UCSD-AML1 (cell line): ENCODE data around the gene NKX1-2.

ENCODE experiments used
- DNase-seq: peaks from one replicate; lab custom pipeline; 2025; ENCODE audit not compliant: unreplicated experiment; lab: John Stamatoyannopoulos, UW

NKX1-2 gene

DNA sequence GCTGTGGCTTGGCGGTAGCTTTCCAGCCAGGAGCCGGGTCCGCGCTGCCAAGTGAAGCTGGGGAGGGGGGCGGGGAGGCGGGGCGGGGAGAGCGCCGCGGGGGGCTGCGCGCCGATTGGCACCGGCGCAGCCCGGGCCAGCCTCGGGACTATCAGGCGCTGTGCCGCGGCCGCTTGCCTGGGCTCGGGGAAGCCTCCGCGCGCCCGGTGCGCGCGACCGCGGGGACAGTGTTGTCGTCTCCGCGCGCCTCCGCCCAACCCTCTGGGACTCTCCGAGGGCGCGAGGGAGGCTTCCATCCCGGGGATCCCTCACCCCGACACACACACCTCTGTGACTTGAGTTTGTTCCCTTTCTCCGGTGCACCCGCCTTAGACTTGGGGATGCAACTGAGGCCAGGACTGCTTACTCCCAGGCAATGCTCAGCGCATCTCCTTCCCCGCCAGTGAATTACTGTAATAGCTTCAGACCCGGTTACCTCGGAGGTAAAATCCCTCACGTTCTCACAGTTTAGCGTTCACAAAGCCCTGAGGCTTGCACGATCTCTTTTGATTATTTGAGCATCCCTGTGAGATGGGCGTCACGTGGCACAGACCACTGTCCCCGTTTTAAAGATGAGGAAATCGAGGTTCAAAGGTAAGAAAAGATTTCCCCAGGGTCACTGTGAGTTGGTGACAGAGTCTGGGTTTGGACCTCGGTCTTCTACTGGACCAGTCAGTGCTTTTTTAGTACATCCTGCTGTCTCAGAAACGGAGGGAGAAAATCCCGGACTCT, at the start of gene NKX1-2:
Gene NKX1-2, minus strand, starts transcription at position 24 of the 771 bp plus-strand sequence. CDS start 92 bp downstream, outside the sequence.
- no peak for DNase-seq

DNA sequence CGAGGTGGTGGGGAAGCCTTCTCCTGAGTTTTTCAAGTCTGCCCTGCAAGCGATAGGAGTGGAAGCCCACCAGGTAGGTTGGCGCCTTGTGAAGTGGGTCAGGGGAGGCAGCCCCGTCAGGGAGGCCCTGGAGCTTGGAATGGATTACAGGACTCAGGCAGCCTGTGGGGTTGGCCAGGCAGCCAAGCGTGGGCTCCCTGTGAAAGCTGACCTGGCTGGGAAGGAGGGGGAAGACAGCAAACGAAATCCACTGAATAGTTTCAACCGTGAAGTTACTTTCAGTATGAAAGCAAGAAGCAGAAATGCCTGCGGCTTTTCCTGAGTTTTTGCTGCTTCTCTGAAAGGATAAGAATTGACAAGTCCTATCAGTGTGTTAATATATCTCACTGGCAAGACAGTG, 48.2 kb upstream of the NKX1-2 start:
- no peak for DNase-seq

DNA sequence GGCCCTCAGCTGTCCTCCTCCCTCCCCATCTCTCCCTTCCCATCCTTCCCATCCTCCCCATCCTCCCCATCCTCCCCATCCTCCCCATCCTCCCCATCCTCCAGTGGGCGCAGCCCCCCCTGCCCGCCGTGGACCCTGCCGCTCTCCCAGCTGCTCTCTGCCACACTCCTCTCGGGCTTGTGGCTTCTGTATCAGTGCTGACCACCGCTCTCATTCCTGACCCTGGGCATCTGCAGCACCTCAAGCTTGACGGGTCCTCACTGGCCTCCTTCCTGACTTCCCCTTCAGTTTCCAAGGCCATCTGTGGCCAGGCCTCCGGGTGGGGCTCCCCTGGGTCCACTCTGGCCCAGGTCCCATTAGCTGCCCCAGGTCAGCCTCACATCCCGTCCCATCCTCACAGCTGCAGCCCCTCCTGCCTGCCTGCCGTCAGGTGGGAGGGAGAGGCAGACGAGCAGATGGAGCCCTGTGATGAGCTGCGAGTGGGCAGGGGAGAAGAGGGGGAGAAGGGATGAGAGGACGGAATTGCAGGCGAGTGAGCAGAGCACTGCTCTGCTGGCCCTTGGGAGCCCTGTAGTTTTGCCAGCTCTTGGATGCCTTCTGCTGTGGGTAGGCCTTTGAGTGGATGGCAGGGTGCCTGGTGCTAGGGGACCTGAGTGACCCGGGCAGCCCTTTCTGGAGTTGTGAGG, 47.5 kb upstream of the NKX1-2 start:
- no peak for DNase-seq

DNA sequence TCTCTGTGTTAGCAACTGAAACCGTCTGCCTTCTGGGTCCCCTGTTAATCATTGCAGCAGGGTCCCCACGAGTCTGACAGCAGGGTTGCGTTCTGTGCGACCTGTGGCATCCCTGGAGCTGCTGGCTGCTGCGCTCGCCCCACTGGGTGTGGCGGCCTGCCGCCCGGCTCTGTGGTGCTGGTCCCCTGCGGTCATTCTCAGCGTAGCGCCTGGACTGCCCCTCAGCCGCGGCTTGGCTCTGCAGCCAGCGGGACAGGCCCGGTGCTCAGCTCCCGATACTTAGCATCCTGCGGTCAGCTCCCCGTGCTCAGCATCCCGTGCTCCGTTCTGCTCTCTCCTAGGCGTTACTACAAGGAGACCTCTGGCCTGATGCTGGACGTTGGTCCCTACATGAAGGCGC, 46.8 kb upstream of the NKX1-2 start:
- DNase-seq, result no peak

DNA sequence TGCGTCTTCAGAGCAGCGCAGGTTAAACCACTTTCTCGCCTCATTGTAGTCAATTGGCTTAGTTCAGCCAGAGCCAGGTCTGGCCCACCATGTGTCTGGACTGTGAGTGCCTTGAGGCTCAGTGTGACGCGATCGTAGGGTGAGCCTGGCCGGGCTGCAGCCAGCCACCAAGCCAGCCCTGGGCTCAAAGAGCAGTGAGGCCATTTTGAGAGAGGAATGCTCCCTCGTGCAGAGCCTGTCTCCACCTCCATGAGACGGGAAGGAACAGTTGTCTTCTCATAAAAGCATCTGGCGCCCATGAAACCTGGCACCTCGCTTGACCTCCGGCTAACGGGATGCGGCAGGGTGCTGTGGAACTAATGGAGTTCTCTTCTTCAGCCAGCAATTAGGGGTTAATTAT, 46.3 kb upstream of the NKX1-2 start:
- no peak for DNase-seq

DNA sequence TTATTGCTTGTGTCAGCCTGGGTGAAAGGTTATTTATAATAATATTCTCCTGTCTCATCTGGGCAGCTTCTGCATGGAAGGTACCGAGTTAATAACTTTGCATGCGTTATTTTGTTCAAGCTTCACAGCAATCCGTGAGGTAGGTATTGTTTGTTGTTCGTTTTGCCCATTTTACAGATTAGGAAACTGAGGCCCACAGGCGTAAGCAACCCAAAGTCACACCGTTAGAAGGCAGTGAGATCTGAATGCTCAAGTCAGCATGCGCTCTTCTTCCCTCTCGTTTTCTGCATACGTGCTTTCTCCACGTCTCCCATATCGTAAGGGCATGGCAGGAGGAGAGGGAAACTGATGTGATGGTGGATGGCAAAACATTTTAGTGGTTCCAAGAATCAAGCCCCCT, 45.9 kb upstream of the NKX1-2 start:
- no peak for DNase-seq

DNA sequence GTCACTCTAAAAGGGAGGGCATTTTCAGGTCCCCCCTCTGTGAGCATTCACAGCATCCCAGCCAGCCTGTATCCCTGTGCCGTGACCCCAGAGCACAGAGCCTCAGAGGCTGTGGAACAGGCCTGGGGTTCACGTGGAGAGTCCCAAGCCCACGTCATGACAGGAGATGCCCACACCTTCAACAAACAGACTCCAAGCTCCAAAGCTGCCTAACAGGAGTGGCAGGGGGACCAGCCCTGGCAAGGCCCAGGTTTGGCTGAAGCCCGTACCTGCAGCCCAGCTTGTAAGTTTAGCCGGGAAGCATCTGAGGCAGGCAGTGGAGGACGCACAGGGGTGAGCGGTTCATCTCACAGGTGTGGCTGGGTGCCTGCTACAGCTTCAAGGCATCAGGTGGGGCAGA, 45.3 kb upstream of the NKX1-2 start:
- DNase-seq, result no peak

DNA sequence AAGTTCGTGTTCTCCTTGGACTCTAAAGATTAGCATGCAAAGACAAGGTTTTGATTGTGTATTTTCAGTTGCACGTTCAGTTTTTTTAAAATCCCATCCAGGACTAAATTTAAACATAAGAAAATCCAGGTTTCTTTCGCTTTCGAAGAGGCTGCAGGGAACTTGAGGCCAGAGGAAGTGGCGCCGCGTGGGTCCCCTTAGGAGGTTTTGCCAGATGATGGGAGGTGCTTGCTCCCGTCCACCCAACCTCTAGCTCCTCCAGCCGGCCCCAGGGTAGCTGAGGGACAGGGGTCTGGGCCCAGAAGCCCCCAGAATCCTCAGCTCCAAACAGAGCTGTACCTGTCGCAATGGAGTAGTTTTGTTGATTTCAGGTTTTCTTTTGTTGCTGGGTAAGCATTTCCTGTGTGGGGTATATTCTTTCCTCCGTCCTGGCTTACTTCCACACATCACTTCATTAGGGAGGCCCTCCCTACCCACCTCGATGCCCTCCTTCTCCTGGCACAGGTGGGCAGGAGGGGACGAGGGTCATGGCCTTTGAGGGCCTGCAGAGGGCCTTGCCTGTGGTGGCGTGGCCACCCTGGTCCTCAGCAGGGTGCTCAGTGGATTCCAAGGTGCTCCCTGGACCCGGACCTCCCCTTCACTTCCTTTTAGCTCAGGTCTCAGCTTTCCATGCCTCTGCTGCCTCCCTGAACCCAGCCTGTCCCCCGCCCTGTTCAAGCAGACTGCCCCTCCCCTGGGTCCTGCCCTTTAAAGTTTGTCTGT, 44.4 kb upstream of the NKX1-2 start:
- DNase-seq, result no peak

DNA sequence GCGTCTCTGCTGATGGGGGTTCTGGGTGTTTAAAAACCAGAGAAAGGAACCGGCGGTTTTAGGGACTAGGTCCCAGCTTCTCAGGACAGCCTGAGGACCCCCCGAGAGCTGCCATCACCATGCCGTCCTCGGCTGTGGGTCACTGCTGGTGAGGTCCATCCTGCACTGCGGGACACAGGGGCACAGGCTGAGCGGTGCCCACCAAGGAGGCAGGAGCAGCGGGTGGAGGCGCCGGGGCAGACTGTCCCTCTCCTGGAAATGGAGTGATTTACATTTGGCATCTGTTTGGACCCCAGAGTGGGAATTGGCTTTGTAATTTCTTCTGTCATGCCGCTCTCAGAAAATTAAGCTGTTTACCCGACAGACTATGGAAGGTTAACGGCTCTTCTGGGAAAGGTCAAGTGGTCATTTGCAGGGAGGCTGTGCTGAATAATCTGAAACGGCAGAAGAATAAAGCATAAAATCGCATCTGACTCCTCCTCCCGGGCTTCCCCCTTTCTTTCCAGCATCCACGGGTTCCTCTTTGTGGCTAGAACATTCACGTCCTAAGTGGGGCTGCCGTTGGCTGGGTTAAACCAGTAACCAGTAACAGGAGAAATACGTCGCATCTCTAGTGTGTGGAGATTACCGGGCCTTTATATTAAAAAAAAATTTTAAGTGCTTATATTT, 43.5 kb upstream of the NKX1-2 start:
- no peak for DNase-seq

DNA sequence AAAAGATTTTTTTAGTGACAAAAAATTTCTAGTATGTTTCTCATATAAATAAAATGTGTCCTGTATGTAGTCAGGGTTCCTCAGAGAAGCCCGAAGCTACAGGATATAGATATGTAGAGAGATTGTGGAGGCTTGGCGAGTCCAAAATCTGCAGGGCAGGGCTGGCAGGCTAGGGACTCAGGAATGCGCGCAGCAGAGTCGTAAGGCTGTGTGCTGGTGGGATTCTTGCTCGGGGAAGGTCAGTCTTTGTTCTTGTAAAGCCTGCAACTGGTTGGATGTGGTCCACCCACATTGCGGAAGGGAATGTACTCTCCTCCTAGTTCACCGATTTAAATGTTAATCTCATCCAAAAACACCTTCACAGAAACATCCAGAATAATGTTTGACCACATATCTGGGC, 42.4 kb upstream of the NKX1-2 start:
- no peak for DNase-seq

DNA sequence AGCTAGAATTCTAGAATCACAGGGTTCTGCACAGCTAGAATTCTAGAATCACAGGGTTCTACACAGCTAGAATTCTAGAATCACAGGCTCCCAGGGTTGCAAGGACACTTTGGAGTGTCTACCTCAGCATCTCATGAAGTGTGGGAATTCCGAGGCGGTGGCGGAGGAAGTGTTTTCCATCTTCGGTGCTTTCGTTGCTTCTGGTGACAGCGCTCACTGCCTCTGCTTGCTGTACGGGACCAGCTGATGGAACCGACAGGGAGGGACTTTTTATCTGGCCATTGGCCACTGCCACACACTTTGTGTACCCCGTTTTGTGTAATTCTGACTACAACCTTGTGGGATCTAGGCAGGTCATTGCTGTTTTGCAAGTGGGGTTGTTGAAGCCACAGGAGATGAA, 41.3 kb upstream of the NKX1-2 start:
- no peak for DNase-seq

DNA sequence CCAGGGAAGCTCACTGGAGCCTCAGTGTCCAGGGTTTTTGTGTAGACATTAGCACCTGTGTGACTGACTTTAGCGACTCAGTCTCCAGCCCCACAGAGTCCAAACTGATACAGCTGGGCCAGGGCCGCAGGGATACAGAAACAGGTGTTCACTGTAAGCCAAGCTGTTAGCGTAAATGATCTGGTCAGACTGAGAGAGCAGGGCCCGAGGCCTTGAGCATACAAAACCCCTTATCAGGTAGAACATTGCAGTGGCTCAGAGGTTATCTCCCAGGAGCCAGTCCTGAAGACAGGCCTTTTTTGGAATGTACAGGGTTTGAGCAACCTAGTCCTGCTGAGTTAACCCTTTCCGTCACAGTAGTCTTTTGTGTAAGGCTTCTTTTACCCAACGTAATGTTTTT, 36.8 kb upstream of the NKX1-2 start:
- DNase-seq, result no peak

DNA sequence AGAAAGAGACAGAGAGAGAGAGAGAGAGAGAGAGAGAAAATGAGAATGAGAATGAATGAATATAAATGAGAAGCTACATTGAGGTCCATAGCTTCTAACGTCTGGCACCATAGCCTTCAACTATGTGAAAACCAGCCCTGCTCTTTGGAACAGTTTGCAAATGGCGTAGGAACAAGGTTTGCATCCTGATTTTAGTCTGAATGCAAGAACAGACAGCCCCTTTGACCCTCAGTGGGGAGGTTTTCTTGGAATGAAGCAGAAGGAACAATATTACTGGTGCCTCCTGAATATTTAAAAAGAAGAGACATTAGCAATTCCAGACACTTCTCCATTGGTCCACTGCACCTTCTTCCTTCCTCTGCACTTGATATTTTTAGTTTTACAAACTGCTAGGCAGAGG, 34.8 kb upstream of the NKX1-2 start:
- no peak for DNase-seq

DNA sequence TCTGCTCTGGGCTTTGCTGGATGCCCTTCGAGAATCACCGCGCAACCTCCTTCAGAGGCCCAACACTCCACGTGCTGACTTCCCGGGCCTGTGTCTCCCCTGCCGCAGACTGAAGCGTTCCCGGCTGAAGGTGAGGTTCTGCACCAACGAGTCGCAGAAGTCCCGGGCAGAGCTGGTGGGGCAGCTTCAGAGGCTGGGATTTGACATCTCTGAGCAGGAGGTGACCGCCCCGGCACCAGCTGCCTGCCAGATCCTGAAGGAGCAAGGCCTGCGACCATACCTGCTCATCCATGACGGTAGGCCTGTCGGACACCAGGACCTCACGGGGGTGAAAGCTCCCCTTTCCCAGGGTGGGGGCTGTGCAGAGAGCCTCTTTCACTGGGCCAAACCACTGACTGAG, 34.2 kb upstream of the NKX1-2 start:
- DNase-seq, result no peak

DNA sequence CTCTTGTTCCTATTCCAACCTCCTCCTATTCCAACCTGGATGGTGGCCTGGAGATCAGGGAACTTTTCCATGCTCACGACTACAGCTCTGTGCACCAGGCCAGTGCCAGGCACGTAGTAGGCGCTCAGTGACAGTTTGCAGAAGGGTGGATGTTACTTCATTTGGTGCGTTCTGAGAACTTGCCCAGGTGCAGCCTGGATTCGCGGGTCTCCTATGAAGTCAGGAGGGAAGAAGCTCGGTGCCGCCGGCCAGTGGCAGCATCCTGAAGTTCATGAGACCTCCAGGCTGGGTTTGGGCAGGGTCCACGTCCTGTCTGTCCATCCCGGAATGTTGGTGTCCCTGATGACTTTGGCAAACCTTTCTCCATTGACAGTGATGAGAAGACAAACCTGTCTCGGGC, 33.0 kb upstream of the NKX1-2 start:
- DNase-seq, result no peak

DNA sequence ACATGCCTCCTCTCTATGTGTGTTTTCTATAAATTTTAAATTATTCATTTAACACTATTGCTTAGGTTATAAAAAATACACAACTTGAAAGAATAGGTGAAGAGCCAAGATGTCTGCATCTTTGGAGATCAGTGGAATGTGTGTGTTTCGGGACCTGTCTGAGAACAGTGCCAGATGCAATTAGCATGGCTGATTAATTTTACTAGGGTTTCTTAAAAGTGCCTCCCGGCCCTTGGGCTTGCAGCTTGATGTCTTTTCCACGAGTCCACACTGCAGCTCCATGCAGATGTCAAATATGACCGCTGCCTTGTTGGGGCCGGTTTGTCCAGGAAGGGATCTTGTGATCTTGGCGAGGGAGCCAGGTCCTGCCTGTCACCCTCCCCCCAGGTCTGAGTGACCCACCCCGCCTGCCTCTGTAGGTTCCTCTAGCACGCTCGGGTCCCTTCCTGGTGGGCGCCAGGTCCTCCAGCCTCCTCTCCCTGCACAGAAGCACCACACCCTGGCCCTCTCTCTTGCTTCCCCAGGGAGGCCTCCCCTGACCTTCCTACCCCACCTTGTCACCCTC, 32.5 kb upstream of the NKX1-2 start:
- no peak for DNase-seq

DNA sequence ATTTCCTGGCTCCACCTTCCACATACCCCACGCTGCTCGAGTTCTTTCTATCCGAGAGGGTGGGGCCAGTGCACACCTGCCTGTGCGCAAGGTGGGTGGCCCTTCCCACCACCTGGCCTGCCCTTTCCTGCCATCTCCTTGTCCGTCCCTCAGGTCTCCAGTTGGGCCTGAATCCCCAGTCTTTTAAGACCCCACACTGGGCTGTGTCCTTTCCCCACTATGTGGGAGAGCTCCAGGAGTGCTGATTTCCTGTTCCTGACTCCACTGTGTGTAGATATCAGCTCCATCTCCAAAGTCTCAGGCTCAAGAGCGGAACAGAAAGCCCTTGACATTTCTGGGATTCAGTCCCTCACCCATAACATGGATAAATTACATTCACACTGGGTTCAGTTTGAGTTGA, 31.9 kb upstream of the NKX1-2 start:
- DNase-seq, result no peak

DNA sequence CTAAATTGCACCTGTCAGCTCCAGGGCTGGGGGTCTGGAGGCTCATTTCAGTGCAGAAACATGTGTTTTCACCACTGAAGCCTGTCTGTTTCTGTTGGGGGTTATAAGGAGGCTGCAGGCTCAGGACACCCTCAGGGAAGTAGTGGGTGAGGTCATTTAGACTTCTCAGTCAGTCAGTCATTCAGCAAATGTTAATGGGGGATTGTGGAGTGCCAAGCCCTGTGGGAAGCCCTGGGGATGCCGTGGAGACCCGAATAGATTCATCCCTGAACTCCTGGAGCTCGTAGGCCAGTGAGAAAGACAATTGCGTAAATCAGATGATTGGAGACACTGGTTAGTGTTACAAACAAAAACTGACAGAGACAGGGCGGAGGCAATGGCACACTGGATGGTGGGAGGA, 31.0 kb upstream of the NKX1-2 start:
- no peak for DNase-seq

DNA sequence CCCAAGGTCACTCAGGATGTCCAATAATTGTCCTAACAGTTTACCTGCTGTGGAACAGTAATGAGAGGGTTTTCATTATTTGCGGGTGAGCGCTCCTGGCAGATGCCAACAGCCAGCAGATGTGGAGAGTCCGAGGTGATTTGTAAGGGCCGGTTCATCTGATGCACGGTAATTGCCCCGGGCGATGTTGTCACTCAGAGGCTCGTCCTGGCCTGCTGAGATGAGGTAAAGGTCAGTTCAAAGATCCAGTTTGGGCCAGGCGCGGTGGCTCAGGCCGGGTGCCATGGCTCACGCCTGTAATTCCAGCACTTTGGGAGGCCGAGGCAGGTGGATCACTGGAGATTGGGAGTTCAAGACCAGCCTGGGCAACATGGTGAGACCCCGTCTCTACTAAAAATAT, 28.7 kb upstream of the NKX1-2 start:
- DNase-seq, result no peak

DNA sequence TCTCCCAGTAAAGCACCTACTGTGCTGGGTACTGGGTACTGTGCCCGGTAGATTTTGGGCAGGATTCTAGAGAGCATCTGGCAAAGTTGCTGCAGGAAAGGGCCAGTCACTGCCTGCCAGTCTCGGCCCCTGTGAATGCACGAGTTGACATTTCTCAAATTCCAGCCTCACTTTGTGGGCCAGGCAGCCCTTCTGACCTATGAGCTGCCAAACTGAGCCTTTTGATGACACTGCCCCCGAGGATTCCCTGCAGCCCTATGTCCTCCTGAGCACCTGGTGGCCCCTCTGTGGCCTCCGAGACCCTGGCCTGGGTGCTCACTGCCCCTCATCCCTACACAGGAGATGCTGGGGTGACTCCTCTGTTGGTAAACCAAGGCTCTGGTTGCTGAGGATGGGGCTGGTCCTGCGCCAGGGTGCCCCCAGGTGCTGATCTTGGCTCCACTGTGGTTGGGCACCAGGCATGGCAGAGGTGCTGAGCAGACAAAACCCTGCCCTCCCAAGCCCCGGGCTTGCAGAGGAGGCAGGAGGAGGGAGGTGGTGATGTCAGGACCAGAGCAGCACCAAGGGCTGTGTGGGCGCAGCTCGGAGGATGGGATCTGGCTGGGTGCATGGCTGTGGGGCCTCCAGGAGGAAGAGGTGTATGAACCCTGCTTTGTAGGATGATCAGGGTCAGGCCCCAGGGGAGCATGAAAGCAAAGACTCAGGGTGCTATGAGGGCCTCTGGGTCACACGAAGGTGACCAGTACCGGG, 28.0 kb upstream of the NKX1-2 start:
- no peak for DNase-seq
